GM19239 (cell line): ENCODE measurements around the gene IPO9.

Experiments
- DNase-seq: peaks from one replicate; pipeline ENCODE4 v3.0.0; 2011; ENCODE audit warnings: low spot score; ENCODE audit not compliant: insufficient read length
- FAIRE-seq: peaks from 2 replicates; lab custom pipeline; 2011; peaks lifted over from hg19 to GRCh38; lab: Jason Lieb, UNC

IPO9 gene

DNA sequence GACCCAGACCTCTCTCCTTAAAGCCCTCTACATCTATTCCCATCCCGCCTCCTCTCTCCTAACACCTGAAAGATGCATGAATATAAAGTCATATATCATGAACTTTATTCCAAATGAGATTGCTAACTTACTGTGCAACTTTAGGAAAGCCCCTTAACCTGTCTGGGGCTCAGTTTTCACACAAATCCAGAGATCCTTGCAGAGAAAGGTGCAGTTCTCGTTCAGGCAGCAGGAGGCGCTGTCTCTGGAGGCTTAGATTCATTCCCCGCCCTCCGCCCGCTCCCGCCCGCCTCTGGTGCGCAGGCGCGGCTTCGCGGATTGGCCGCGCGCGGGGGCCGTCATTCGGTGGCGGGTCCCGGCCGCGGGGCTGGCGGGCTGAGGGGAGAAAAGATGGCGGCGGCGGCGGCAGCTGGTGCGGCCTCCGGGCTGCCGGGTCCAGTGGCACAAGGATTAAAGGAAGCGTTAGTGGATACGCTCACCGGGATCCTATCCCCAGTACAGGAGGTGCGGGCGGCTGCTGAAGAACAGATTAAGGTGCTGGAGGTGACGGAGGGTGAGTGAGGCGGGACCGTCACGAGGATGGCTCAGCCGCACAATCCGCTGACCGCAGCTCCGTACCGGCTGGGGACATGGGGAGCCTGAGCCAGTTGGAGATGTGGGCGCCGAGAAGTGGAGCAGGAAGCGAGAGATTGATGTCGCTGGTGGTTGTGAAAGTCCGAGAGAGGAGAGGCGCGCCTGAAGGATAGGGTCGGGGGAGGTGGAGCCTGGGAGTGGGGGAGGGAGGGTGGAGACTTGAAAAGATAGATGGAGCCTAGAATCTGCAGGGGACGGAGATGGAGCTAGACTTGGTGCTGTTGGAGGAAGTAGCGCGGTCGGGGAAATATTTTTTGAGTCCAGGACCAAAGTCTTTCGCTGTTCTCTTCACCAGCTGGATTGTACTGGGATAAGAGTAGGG lies at the start of gene IPO9:
Gene IPO9 (plus strand): TSS at position 338 of the 955 bp plus-strand sequence. CDS start 53 bp downstream, at position 391.
- peak; percentile 91 for DNase-seq
- peak; percentile 82 for FAIRE-seq

DNA sequence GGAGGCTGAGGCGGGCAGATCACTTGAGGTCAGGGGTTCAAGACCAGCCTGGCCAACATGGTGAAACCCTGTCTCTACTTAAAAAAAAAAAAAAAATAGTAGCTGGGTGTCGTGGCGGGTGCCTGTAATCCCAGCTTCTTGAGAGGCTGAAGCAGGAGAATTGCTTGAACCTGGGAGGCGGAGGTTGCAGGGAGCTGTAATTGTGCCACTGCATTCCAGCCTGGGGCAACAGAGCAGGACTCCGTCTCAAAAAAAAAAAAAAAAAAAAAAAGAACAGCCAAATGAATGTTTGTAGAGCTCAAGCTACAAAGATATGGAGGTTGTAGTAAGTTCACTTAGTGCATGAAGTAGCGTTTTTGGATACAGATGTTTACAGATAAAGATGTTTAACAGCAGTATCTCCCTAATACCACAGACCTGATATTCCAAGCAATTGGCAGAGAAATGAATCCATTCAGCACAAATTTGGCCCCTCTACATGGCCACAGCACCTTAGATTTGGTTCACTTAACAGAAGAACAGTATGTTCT lies 49.5 kb upstream of the IPO9 start:
- no peak for DNase-seq

DNA sequence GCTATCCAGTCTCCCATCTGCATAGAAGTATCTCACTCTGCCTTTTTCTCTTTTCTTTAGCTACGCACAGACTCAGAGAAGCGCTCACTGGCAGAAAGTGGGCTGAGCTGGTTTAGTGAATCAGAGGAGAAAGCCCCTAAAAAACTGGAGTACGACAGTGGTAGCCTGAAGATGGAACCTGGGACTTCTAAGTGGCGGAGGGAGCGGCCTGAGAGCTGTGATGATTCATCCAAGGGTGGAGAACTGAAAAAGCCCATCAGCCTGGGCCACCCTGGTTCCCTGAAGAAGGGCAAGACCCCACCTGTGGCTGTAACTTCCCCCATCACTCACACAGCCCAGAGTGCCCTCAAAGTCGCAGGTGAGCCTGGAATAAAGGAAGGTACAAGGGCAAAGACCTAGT lies 48.0 kb upstream of the IPO9 start:
- FAIRE-seq, result no peak
- no peak for DNase-seq

More for the DNA sequence above, 49.5 kb upstream of the IPO9 start:
- FAIRE-seq, result no peak

DNA sequence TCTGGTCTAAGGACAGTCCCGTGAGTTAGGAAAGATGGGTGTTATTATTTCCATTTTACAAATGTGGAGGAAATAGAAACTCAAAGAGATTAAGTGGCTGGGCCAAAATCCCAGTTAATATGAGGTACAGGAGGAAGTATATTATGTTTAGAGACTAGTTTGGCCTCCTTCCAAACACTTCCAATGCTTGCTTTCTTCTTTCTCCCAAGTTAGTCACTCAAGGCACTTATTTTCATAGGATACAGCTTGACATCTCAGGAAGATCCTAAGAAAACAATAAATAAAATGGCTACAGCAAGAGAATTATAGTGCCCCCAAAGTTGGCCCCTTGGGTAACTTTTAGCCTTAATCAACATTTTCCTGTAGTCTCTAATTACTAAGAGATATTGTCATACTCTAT lies 47.5 kb upstream of the IPO9 start:
- DNase-seq (no peak), FAIRE-seq (no peak)

DNA sequence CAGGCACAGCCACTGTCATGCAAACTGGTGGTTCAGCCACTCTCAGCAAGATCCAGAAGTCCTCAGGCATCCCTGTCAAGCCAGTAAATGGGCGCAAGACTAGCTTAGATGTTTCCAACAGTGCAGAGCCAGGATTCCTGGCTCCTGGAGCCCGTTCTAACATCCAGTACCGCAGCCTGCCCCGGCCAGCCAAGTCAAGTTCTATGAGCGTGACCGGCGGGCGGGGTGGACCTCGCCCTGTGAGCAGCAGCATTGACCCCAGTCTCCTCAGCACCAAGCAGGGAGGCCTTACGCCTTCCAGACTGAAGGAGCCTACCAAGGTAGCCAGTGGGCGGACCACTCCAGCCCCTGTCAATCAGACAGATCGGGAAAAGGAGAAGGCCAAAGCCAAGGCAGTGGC lies 46.6 kb upstream of the IPO9 start:
- DNase-seq (no peak), FAIRE-seq (no peak)

GRCh38 chr1:201783058-201783457 lies 45.9 kb upstream of the IPO9 start:
- DNase-seq, result no peak

DNA sequence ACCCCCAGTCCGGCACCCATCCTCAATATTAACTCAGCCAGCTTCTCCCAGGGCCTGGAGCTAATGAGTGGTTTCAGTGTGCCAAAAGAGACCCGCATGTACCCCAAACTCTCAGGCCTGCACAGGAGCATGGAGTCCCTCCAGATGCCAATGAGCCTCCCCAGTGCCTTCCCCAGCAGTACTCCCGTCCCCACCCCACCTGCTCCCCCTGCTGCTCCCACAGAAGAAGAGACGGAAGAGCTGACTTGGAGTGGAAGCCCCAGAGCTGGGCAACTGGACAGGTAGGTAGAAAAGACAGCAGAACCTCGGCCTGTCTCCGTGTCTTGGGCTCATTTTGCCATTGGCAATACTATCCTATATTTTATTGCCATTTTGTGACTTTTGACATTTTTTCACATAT lies 45.4 kb upstream of the IPO9 start:
- DNase-seq, result no peak
- no peak for FAIRE-seq

More at GRCh38 chr1:201783058-201783457, 45.9 kb upstream of the IPO9 start:
- FAIRE-seq, result no peak

DNA sequence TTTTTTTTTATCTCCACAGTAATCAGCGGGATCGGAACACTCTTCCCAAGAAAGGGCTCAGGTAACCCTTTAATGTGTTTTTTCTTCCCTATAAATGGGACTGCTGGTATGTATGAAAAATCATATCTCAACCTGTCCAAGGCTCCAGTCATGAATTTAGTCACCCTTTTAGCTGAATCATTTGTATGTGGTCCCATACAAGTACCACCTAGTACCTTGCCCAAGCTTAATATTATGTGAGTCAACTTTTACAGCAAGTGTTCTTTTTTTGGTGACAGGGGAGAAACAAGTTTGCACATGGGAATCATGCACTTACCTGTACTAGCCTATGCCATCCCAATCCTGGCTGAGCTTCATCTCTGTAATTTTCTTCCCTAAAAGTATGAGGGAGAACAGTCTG lies 43.7 kb upstream of the IPO9 start:
- DNase-seq, result no peak
- FAIRE-seq, result no peak

- FAIRE-seq (no peak), DNase-seq (no peak)
Observed at GRCh38 chr1:201786824-201787223, 42.1 kb upstream of the IPO9 start.

DNA sequence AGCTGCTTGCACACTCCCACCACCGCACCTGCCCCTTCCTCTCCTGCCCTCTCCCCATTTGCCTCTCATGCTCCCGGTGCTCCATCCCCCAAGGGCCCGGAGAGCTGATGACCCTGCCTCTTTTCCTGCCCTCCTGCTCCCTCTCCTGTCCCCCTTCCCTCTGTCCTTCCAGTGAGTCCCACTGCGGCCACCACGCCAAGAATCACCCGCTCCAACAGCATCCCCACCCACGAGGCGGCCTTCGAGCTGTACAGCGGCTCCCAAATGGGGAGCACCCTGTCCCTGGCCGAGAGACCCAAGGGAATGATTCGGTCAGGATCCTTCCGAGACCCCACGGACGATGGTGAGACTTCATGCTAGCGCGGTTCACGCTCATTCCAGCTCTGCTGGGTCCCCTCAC lies 40.7 kb upstream of the IPO9 start:
- no peak for DNase-seq
- no peak for FAIRE-seq

- DNase-seq (no peak), FAIRE-seq (no peak)
Observed at GRCh38 chr1:201789245-201789644, 39.7 kb upstream of the IPO9 start.

GRCh38 chr1:201790261-201790660 lies 38.7 kb upstream of the IPO9 start:
- no peak for DNase-seq
- FAIRE-seq, result no peak

DNA sequence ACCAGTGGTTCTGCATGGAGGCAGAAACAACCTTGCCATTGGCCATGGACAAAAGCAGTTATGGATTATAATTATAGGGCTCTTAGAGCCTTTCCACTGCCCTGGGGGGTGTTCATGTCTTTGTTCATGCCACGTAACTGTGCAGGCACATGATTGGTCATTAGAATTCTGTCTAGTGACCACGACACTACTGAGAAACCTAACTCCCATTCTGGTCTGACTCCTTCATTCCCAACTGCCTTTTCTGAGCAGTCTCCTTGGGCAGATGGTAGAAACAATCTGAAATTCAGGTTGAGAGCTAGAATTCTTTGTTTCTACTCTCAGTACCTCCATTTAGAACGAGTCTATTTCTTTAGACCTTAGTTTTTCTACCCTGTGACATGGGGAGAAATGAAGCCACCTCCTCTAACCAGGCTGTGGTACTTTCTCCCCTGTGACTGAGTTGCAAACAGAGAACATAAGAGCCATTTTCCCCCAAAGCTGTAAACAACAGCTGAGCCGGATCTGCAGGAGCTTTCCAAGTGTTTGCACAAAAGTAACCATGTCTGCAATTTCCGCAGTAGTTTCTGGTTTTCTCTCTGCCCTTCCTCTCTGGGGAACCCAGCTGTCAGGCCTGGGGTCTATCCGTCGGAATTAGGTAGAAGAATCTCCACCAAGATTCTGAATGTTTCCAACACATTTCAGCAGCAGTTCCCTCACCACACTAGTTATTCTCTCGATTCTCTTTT lies 37.7 kb upstream of the IPO9 start:
- DNase-seq, result no peak

GRCh38 chr1:201791779-201792173 lies 37.2 kb upstream of the IPO9 start:
- no peak for FAIRE-seq
- no peak for DNase-seq

More for the DNA sequence above, 37.7 kb upstream of the IPO9 start:
- FAIRE-seq, result no peak

- FAIRE-seq (peak; percentile 80), DNase-seq (peak; percentile 71)
Observed at GRCh38 chr1:201792534-201793305, 36.2 kb upstream of the IPO9 start.

- FAIRE-seq (no peak), DNase-seq (no peak)
Observed at GRCh38 chr1:201793306-201793925, 35.5 kb upstream of the IPO9 start.

GRCh38 chr1:201795066-201795465 lies 33.9 kb upstream of the IPO9 start:
- no peak for DNase-seq
- FAIRE-seq, result no peak

- FAIRE-seq, result no peak
Observed at GRCh38 chr1:201800246-201800645, 28.7 kb upstream of the IPO9 start.

DNA sequence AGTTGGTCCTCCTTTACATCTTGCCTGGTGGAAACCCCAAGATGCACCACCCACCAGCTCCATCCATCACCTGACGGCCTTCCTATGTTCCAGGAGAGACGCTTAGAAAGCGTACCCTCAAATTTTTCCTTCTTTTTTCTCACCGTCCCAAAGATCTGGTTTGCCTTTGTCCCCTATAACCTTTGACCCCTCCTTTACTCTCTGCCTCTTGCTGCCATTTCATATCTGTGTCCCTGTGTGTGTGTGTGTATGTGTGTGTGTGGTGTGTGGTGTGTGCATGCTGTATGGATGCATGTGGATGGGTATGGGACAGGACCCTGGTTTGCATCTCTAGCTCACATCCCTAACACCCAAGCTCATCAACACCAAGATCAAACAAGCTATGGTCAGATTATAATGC lies 22.2 kb upstream of the IPO9 start:
- DNase-seq, result no peak
- no peak for FAIRE-seq

More at GRCh38 chr1:201800246-201800645, 28.7 kb upstream of the IPO9 start:
- no peak for DNase-seq
